ENCODE results near the gene ACOXL. TPM values are rescaled to one million over a fixed set of nuclear protein-coding genes. Genes with fewer than 3 reads are reported as not detected.

Gene ACOXL
- total RNA-seq, 1 donor from 2014 or later: 0.23 TPM

DNA sequence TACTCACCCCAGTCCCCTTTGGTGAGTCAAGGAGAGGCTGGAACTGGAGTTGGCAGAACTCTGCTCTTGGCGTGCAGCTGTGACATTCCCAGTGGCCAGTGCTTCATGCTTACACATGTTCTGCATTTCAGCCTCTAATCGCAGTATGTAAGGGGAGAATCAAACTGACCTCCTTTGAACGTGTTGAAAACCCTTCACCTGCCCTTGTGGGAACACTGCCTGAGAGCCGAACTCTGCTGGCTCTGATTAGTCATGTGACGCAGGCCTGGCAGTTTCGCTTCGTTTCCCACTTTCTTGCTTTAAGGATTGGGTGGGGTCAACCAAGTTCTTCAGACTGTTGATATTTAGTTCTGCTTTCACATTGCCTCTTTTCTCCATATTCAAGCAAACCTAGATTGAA is 214.5 kb downstream of the ACOXL start:
- Mint-ChIP-seq H3K4me1 (ENCODE audit: low read depth, unreplicated experiment) (no peaks in the 10 kb centered on the region), H3K27ac (ENCODE audit: unreplicated experiment) (no peak overlapping the region), H3K4me3 (ENCODE audit: unreplicated experiment) (no peak overlapping the region), H3K27me3 (ENCODE audit: low read depth, unreplicated experiment) (peaks cover 7% of the 10 kb centered on the region), H3K9me3 (ENCODE audit: unreplicated experiment) (peaks cover 11% of the 10 kb centered on the region), H3K36me3 (ENCODE audit: low read depth, unreplicated experiment) (no peaks in the 10 kb centered on the region)
- H3K4me3 ChIP-seq (ENCODE audit: insufficient read depth, low read depth, low read length): no peak overlapping the region
- no peak overlapping the region for H2AFZ ChIP-seq (ENCODE audit: low read depth, low read length)
- no peaks in the 10 kb centered on the region for H3K79me2 ChIP-seq (ENCODE audit: insufficient read depth, low read length)
- peaks cover 4% of the 10 kb centered on the region for H3K27me3 ChIP-seq (ENCODE audit: insufficient read depth, low read length)
- TF ChIP-seq EZH2 (IDR thresholded peaks at IDR 0.05; ENCODE audit: insufficient read depth, low read length): no peak
- H3K27ac ChIP-seq (ENCODE audit: low read depth, low read length): no peak overlapping the region
- H3K36me3 ChIP-seq (ENCODE audit: insufficient read depth, low read length): no peaks in the 10 kb centered on the region
- no peak overlapping the region for H3K9ac ChIP-seq (ENCODE audit: low read length)
- H4K20me1 ChIP-seq (ENCODE audit: insufficient read depth, low read length): no peaks in the 10 kb centered on the region
- FAIRE-seq: no peak
- H3K9me3 ChIP-seq (ENCODE audit: insufficient read depth, low read depth, low read length): no peaks in the 10 kb centered on the region
- no peaks in the 10 kb centered on the region for H3K4me1 ChIP-seq (ENCODE audit: insufficient read depth, low read length)
- DNase-seq (ENCODE audit: low read depth): no peak
- no peak overlapping the region for H3K4me2 ChIP-seq (ENCODE audit: low read length)

DNA sequence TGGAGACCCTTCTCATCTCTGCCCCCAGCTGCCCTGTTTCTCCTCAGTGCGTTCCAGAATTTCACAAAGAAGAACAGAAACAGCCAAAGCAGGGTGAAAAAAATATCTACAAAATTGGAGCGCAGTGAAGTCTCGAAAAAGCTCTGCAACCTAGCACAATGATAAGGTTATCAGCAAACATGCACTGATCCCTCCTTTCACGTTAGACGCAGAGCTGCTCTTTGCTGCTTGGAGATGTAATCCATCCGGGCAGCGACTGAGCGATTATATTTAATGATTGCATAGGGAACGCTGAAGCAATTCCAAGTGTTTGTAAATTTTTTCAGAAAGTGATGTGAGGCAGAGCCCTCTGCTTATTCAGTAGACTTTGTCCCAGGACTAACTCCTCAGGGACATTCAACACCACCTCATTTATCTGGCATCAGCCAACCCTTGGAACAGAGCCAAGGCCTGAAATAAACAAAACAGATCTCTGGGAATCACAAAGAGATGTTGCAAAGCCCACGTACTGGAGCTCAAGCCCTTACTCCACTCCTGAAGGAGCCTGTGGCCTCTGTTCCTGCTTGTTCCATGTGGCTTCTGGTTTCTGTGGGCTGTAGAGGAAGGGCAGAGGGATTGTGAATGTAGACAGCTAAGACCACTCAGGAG is 215.8 kb downstream of the ACOXL start:
- DNase-seq (ENCODE audit: low read depth) (no peak), FAIRE-seq (no peak)
- Mint-ChIP-seq H3K9me3 (ENCODE audit: unreplicated experiment) (peaks cover 11% of the 10 kb centered on the region), H3K27ac (ENCODE audit: unreplicated experiment) (no peak overlapping the region), H3K4me1 (ENCODE audit: low read depth, unreplicated experiment) (no peaks in the 10 kb centered on the region), H3K27me3 (ENCODE audit: low read depth, unreplicated experiment) (peaks cover 7% of the 10 kb centered on the region), H3K4me3 (ENCODE audit: unreplicated experiment) (no peak overlapping the region), H3K36me3 (ENCODE audit: low read depth, unreplicated experiment) (no peaks in the 10 kb centered on the region)
- Histone ChIP-seq H3K9ac (ENCODE audit: low read length) (no peak overlapping the region), H3K36me3 (ENCODE audit: insufficient read depth, low read length) (no peaks in the 10 kb centered on the region), H3K4me3 (ENCODE audit: insufficient read depth, low read depth, low read length) (no peak overlapping the region), H3K27me3 (ENCODE audit: insufficient read depth, low read length) (peaks cover 4% of the 10 kb centered on the region), H3K27ac (ENCODE audit: low read depth, low read length) (no peak overlapping the region), H3K4me1 (ENCODE audit: insufficient read depth, low read length) (no peaks in the 10 kb centered on the region), H3K4me2 (ENCODE audit: low read length) (no peak overlapping the region), H3K9me3 (ENCODE audit: insufficient read depth, low read depth, low read length) (no peaks in the 10 kb centered on the region), H2AFZ (ENCODE audit: low read depth, low read length) (no peak overlapping the region), H3K79me2 (ENCODE audit: insufficient read depth, low read length) (no peaks in the 10 kb centered on the region), H4K20me1 (ENCODE audit: insufficient read depth, low read length) (no peaks in the 10 kb centered on the region)
- TF ChIP-seq EZH2 (IDR thresholded peaks at IDR 0.05; ENCODE audit: insufficient read depth, low read length): no peak
- TF ChIP-seq, protein P1, sequence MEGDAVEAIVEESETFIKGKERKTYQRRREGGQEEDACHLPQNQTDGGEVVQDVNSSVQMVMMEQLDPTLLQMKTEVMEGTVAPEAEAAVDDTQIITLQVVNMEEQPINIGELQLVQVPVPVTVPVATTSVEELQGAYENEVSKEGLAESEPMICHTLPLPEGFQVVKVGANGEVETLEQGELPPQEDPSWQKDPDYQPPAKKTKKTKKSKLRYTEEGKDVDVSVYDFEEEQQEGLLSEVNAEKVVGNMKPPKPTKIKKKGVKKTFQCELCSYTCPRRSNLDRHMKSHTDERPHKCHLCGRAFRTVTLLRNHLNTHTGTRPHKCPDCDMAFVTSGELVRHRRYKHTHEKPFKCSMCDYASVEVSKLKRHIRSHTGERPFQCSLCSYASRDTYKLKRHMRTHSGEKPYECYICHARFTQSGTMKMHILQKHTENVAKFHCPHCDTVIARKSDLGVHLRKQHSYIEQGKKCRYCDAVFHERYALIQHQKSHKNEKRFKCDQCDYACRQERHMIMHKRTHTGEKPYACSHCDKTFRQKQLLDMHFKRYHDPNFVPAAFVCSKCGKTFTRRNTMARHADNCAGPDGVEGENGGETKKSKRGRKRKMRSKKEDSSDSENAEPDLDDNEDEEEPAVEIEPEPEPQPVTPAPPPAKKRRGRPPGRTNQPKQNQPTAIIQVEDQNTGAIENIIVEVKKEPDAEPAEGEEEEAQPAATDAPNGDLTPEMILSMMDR (IDR thresholded peaks at IDR 0.05; ENCODE audit: insufficient read depth, low read depth, low read length): no peak

GRCh38 chr2:110950281-110950680 is 217.9 kb downstream of the ACOXL start:
- H3K4me2 ChIP-seq (ENCODE audit: low read length): no peak overlapping the region
- Mint-ChIP-seq H3K36me3 (ENCODE audit: low read depth, unreplicated experiment) (no peaks in the 10 kb centered on the region), H3K27me3 (ENCODE audit: low read depth, unreplicated experiment) (peaks cover 7% of the 10 kb centered on the region), H3K9me3 (ENCODE audit: unreplicated experiment) (peaks cover 13% of the 10 kb centered on the region), H3K4me3 (ENCODE audit: unreplicated experiment) (no peak overlapping the region), H3K4me1 (ENCODE audit: low read depth, unreplicated experiment) (no peaks in the 10 kb centered on the region), H3K27ac (ENCODE audit: unreplicated experiment) (no peak overlapping the region)
- FAIRE-seq (no peak), DNase-seq (ENCODE audit: low read depth) (no peak)
- H3K9me3 ChIP-seq (ENCODE audit: insufficient read depth, low read depth, low read length): no peaks in the 10 kb centered on the region
- H3K79me2 ChIP-seq (ENCODE audit: insufficient read depth, low read length): no peaks in the 10 kb centered on the region
- H3K27me3 ChIP-seq (ENCODE audit: insufficient read depth, low read length): peaks cover 4% of the 10 kb centered on the region
- no peak overlapping the region for H3K27ac ChIP-seq (ENCODE audit: low read depth, low read length)
- TF ChIP-seq, protein P1 (IDR thresholded peaks at IDR 0.05; ENCODE audit: insufficient read depth, low read depth, low read length): no peak
- no peak for TF ChIP-seq EZH2 (IDR thresholded peaks at IDR 0.05; ENCODE audit: insufficient read depth, low read length)
- no peaks in the 10 kb centered on the region for H3K4me1 ChIP-seq (ENCODE audit: insufficient read depth, low read length)
- H3K4me3 ChIP-seq (ENCODE audit: insufficient read depth, low read depth, low read length): no peak overlapping the region
- H3K9ac ChIP-seq (ENCODE audit: low read length): no peak overlapping the region
- no peak overlapping the region for H2AFZ ChIP-seq (ENCODE audit: low read depth, low read length)
- H4K20me1 ChIP-seq (ENCODE audit: insufficient read depth, low read length): no peaks in the 10 kb centered on the region
- H3K36me3 ChIP-seq (ENCODE audit: insufficient read depth, low read length): no peaks in the 10 kb centered on the region

Data from astrocyte (in vitro differentiated cells and primary cell).